8988T (cell line): ENCODE data around the gene CENPC.
"Not testable (repeated sequence)": the region's sequence is repeated elsewhere in the genome, so short reads cannot be mapped to it uniquely, and the experiment has no call there.

Source experiments
- DNase-seq: peaks from one replicate; pipeline ENCODE4 v3.0.0; 2011

CENPC gene

GRCh38 chr4:67466751-67467150 is 78.6 kb downstream of the CENPC start:
- no peak for DNase-seq

DNA sequence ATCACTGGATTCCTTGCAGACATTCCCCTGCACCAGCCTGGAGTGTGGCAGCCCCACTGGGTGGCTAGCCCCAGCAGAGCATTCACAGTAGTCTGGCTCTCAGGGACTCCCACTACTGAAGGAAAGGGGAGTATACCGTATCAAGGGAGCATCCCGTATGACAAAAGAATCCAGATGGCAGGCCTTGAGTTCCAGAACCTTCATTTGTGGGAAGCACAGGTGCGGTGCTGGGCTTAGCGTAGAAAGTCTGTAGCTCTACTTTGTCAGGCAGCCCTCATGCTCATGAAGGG is 79.6 kb downstream of the CENPC start:
- no peak for DNase-seq

DNA sequence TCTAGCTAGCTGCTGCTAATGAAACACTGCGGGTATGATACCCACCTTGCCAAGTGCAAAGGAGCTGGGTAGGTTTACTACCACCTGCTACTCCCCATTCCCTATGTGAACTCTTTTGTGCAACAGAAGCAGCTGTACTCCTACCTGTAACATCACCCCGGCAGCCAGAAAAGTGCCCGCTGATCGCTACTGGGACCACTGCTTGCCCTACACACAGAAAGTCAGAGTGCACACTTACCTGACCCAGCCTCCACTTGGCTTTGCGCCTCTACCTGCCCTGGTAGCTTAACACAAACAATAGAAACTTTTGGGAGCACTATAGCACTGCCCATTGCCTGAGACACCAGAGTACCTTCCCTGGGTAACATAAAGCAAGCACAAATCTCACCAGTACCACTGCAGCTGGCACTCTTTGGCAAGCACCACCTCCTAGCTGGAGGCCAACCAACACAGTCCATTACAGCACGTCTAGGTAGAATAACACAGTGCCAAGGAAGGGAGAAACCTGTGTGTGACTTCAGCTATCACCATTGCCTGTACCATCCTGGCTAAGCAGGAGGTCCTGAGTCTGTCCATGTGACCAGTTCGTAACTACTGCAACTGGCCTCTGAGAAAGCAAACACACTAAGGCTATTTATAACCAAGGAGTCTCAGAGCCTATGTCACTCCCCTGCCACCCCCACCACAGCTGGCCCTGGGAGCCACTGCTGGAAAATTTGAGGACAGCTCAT is 80.1 kb downstream of the CENPC start:
- DNase-seq: no peak

GRCh38 chr4:67460574-67460973 is 84.7 kb downstream of the CENPC start:
- DNase-seq: no peak

DNA sequence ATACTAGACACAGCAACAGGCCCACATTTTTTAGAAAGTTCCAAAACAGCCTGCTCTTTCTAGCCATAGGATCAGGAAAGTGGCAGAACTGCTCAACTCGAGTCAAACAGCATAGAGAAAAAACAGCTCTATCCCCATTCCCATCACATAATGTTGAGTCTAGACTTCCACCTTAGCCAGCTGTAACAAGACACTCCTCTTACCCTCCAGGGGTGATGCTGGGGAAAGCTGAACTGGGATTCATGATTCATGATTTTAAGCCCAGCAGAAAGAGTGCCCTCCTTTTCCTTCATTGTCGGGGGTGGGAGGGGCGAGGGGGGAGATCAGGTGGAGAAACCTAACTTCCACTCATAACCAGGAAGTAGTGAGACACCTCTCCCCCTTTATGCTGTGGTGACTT is 86.1 kb downstream of the CENPC start:
- no peak for DNase-seq

DNA sequence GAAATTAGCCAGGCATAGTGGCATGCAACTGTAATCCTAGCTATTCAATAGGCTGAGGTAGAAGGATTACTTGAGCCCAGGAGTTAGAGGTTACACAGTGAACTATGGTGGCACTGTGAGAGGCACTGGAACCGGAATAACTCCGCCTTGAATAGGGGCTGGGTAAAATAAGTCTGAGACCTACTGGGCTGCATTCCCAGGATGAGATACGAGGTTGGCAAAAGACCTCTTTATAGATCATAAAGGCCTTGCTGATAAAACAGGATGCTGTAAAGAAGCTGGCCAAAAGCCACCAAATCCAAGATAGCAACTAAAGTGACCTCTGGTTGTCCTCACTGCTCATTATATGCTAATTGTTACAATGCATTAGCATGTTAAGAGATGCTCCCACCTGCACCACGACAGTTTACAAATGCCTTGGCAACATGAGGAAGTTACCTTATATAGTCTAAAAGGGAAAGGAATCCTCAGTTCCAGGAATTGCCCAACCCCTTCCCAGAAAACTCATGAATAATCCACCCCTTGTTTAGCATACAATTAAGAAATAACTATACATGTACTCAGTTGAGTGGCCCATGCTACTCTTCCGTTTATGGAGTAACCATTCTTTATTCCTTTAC is 88.6 kb downstream of the CENPC start:
- DNase-seq: no peak

- DNase-seq: not testable (repeated sequence)
These were observed 92.5 kb downstream of the CENPC start for GRCh38 chr4:67452846-67453205.

- no peak for DNase-seq
These were observed 93.0 kb downstream of the CENPC start for GRCh38 chr4:67452100-67452845.

DNA sequence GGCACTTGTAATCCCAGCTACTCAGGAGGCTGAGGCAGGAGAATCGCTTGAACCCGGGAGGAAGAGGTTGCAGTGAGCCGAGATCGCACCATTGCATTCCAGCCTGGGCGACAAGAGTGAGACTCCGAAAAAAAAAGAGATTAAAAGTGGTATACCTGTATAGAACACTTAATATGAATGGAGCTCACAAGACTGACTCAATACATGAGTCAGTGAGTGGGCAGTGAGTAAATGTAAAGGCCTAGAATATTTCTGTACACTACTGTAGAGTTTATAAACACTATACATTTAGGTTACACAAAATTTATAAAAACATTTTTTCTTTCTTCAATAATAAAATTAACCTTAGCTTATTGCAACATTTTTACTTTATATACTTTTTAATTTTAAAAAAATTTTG is 93.8 kb downstream of the CENPC start:
- no peak for DNase-seq

- DNase-seq: no peak
These were observed 96.7 kb downstream of the CENPC start for GRCh38 chr4:67448621-67449020.

GRCh38 chr4:67447873-67448272 is 97.4 kb downstream of the CENPC start:
- DNase-seq: no peak

- DNase-seq: no peak
These were observed 98.5 kb downstream of the CENPC start for GRCh38 chr4:67446811-67447210.

DNA sequence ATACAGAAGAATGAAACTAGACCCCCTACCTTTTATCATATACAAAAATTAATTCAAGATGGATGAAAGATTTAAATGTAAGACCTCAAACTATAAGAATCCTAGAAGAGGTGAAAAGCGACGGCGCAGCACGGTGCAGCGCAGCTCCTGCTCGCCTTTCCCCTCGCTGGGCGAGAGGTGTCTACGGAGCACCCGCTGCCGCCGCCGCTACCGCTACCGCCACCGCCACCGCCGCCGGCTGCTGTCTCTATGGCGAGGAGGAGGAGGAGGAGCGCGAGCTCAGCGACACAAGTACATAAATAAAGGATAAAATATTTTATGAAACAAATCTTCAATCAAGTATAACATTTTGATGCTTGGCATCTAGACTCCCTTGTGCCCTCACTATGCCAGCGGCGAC is 99.4 kb downstream of the CENPC start:
- DNase-seq: not testable (repeated sequence)

- DNase-seq: no peak
These were observed 106.3 kb downstream of the CENPC start for GRCh38 chr4:67438975-67439374.

- DNase-seq: no peak
These were observed 107.2 kb downstream of the CENPC start for GRCh38 chr4:67437974-67438713.

DNA sequence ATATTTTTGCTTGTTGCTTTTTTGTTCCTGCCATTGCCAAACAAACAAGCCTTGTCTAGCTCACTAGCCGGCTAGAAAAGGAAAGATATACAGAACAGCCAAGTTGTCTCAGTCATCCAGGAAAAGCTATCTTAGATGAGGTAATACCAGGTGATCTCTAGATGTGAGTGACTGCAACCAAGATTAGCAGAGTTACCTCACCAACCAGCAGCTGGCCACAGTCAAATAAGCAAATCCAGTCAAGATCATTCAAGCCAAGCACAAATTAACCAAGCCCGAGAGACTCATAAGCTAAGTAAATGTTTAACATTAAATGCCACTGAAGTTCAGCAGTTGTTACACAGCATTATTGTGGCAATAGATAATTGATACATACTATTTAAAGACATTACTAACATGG is 108.6 kb downstream of the CENPC start:
- DNase-seq: no peak

- DNase-seq: no peak
These were observed 114.3 kb downstream of the CENPC start for GRCh38 chr4:67430989-67431388.

DNA sequence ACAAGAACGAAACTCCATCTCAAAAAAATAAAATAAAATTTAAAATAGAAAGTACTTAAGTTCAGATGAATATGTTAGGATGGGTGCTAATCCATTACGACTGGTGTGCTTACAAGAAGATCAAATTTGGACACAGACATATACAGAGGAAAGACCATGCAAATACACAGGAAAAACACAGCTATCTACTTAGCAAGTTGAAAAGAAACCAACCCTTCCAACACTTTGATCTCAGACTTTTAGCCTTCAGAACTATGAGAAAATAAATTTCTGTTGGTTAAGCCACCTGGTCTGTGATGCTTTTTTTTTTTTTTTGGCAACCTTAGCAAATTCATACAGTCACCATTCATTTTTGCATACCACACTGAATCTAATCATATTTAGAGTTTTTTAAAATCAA is 116.5 kb downstream of the CENPC start:
- no peak for DNase-seq
